ENCODE data around the gene LPP.

LPP gene

GRCh38 chr3:188729422-188729821, 575.5 kb downstream of the LPP start:
- DNase-seq: no peak

GRCh38 chr3:188734395-188734794, 580.4 kb downstream of the LPP start:
- DNase-seq: no peak

GRCh38 chr3:188739511-188739910, 585.6 kb downstream of the LPP start:
- DNase-seq: no peak

- no peak for DNase-seq
Observed at GRCh38 chr3:188740010-188740409, 586.1 kb downstream of the LPP start.

GRCh38 chr3:188742755-188743550, 589.0 kb downstream of the LPP start:
- no peak for DNase-seq

- DNase-seq: no peak
Observed at GRCh38 chr3:188744166-188744565, 590.2 kb downstream of the LPP start.

- DNase-seq: no peak
Observed at GRCh38 chr3:188745031-188745430, 591.1 kb downstream of the LPP start.

GRCh38 chr3:188746291-188746783, 592.4 kb downstream of the LPP start:
- no peak for DNase-seq

- DNase-seq: no peak
Observed at GRCh38 chr3:188747489-188747888, 593.5 kb downstream of the LPP start.

GRCh38 chr3:188749010-188749617, 595.2 kb downstream of the LPP start:
- DNase-seq: no peak

GRCh38 chr3:188749830-188750229, 595.9 kb downstream of the LPP start:
- no peak for DNase-seq

GRCh38 chr3:188750617-188751016, 596.7 kb downstream of the LPP start:
- no peak for DNase-seq

- DNase-seq: no peak
Observed at GRCh38 chr3:188752850-188753249, 598.9 kb downstream of the LPP start.

GRCh38 chr3:188754267-188754666, 600.3 kb downstream of the LPP start:
- no peak for DNase-seq

GRCh38 chr3:188756241-188756640, 602.3 kb downstream of the LPP start:
- no peak for DNase-seq

GRCh38 chr3:188759336-188760005, 605.5 kb downstream of the LPP start:
- DNase-seq: no peak

- DNase-seq: no peak
Observed at GRCh38 chr3:188760408-188760807, 606.5 kb downstream of the LPP start.

- no peak for DNase-seq
Observed at GRCh38 chr3:188761439-188761838, 607.5 kb downstream of the LPP start.

GRCh38 chr3:188761964-188762363, 608.0 kb downstream of the LPP start:
- DNase-seq: no peak

- DNase-seq: no peak
Observed at GRCh38 chr3:188764609-188765008, 610.7 kb downstream of the LPP start.

GRCh38 chr3:188769831-188770230, 615.9 kb downstream of the LPP start:
- no peak for DNase-seq

- DNase-seq: no peak
Observed at GRCh38 chr3:188772886-188773285, 618.9 kb downstream of the LPP start.

GRCh38 chr3:188775412-188775811, 621.5 kb downstream of the LPP start:
- no peak for DNase-seq

GRCh38 chr3:188776447-188776846, 622.5 kb downstream of the LPP start:
- no peak for DNase-seq

Measured in SW 1271 (cell line).